ENCODE data around the gene COL6A6.

COL6A6 gene, protein sequence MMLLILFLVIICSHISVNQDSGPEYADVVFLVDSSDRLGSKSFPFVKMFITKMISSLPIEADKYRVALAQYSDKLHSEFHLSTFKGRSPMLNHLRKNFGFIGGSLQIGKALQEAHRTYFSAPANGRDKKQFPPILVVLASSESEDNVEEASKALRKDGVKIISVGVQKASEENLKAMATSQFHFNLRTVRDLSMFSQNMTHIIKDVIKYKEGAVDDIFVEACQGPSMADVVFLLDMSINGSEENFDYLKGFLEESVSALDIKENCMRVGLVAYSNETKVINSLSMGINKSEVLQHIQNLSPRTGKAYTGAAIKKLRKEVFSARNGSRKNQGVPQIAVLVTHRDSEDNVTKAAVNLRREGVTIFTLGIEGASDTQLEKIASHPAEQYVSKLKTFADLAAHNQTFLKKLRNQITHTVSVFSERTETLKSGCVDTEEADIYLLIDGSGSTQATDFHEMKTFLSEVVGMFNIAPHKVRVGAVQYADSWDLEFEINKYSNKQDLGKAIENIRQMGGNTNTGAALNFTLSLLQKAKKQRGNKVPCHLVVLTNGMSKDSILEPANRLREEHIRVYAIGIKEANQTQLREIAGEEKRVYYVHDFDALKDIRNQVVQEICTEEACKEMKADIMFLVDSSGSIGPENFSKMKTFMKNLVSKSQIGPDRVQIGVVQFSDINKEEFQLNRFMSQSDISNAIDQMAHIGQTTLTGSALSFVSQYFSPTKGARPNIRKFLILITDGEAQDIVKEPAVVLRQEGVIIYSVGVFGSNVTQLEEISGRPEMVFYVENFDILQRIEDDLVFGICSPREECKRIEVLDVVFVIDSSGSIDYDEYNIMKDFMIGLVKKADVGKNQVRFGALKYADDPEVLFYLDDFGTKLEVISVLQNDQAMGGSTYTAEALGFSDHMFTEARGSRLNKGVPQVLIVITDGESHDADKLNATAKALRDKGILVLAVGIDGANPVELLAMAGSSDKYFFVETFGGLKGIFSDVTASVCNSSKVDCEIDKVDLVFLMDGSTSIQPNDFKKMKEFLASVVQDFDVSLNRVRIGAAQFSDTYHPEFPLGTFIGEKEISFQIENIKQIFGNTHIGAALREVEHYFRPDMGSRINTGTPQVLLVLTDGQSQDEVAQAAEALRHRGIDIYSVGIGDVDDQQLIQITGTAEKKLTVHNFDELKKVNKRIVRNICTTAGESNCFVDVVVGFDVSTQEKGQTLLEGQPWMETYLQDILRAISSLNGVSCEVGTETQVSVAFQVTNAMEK (N-terminal part only)

GRCh38 chr3:130516645-130517512 lies at the start of gene COL6A6:
Gene COL6A6 (plus strand): TSS chr3:130517177. CDS start chr3:130560365, 43,188 bp downstream.
- DNase-seq (ENCODE audit: low spot score), result peak; percentile 72

DNA sequence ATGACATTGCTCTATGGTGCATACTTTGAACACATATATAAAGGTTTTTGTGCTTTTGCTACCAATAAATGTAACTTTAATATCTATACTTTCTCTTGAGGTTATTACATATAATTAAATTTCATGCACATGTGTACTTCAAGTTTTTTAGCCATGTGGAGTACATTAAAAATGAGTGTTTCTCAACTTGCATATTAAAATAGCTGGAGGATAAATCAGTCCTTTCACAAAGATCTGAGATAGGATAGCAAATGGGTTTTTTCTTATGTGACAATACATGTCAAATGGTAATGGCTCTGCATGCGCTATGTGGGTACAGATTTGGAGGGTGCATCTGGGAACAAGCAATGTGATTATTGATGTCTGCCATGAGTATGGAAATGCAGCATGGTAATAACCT lies 48.7 kb upstream of the COL6A6 start:
- no peak for DNase-seq (ENCODE audit: low spot score)

DNA sequence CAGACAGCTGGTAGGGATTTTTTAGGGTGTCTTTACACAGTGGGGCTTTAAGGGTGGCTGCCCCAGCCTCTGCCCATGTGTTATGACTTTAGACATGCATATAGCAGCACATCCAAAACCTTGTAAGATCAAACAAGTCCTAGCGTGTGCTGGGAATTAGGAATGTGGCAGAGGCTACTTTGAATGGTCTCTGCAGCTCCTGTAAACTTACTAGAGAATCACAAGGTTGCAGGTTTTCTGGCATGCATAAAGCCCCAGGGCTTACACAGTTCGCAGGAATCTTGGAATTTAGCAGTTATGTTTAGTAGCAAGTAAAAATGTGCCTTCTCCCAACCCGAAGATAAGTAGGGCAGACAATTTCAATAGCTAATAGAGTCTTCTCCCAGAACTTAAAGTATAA lies 46.9 kb upstream of the COL6A6 start:
- no peak for DNase-seq (ENCODE audit: low spot score)

GRCh38 chr3:130473416-130473815 lies 43.6 kb upstream of the COL6A6 start:
- no peak for DNase-seq (ENCODE audit: low spot score)

- no peak for DNase-seq (ENCODE audit: low spot score)
Measured at GRCh38 chr3:130480736-130481135, 36.2 kb upstream of the COL6A6 start.

DNA sequence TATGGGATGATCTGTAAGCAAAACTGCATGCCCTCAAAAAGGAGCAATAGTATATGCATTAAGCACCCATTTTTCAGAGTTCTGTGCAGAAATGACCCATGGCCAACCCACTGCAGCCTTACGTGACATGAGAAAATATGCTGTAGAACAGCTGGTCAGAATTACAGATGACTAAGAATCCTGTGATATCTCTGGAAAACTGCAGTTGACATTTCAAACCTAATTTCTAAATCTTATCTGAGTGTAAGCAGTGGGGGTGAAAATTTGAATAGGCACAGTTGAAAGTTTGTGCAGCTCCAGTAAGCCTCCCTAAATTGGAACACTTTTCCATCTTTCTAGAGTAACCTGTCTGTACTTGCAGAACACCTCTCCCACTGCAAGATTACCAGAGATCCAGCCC lies 28.7 kb upstream of the COL6A6 start:
- no peak for DNase-seq (ENCODE audit: low spot score)

DNA sequence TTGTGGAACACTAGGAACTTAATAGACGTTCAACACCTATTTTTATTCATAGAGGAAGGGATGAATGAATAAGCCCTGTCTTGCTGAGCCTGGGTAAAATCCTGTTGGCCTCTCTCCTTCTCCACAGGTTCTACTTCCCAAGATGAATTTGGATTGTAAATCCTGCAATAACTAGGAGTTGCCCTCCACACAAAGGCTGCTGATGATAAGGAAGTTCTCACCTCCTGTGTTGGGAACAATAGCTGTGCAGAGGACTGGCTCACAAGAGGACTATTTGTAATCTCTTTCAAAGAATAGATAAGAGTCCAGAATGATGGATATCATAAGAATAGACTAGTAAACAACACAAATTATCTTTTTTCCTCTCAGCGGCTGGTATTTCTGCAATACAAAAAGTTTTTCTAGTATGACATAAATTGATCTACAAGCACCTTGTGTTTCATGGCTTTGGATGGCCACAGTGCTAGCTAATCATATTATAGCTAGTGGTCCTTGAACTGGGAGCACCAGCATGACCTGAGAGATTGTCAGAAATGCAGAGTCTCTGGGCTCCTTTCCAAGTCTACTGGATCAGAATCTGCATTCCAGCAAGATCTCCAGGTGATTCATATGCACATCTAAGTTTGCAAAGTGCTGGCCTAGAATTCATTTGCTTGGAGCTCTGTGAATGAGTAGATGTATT lies 28.1 kb upstream of the COL6A6 start:
- no peak for DNase-seq (ENCODE audit: low spot score)

- DNase-seq (ENCODE audit: low spot score), result no peak
Measured at GRCh38 chr3:130490241-130490640, 26.7 kb upstream of the COL6A6 start.

DNA sequence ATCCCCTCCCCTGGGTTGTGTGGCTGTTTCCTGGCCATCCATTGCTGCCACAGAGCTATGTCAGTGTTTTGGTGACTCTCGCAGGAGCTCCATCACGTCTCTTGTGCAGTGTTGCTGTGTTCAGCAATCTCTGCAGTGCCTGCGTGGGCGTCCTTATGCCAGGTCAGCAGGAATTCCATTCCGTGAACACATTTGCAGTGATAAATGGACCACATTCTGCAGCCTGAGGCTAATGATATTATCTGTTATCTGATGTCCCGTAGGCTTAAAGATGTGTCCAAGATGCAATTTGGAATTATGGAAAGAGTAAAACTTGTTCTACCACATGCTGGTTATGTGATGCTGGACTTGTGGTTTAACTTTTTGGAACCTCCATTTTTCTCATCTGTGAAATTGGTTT lies 25.5 kb upstream of the COL6A6 start:
- no peak for DNase-seq (ENCODE audit: low spot score)

- no peak for DNase-seq (ENCODE audit: low spot score)
Measured at GRCh38 chr3:130504701-130505100, 12.3 kb upstream of the COL6A6 start.

DNA sequence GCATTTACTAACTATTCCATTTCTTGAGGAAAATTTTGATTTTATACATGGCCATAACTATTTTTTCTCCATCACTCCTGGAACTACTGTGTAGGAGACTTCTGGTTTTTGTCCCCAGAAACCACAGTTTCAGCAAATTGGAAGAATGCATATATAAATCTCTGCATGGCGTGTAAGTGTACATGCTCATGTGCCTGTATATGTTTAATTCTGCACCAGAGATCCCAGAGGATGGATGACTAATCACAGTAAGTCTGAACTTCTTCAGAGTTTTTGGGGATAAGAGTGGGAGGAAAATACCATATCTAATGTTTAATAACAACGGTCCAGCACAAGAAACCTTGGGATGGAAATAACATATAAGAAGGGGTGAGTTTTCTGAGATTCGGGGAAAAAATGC lies 10.9 kb upstream of the COL6A6 start:
- no peak for DNase-seq (ENCODE audit: low spot score)

GRCh38 chr3:130507746-130508145 lies 9.2 kb upstream of the COL6A6 start:
- DNase-seq (ENCODE audit: low spot score), result no peak

- peak; percentile 71 for DNase-seq (ENCODE audit: low spot score)
Measured at GRCh38 chr3:130509008-130509407, 8.0 kb upstream of the COL6A6 start.

DNA sequence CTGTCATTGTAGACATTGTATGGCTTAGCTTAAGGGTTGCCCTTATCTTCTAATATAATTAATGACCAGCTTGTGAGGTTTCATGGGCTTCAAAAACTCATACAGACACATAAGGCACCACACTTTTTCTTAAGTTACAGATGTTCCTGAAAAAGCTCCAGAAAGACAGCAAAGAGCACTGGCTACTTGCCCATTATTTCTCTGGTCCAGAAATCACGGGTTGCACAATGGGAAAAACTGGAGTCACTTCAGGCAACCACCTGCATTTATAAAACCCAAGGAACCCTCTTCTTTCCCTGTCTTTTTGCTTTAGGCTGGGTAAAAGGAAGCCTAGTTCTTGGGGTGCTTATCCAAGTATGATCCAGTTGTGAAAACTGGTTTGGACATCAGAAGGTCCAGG lies 2.3 kb upstream of the COL6A6 start:
- no peak for DNase-seq (ENCODE audit: low spot score)

DNA sequence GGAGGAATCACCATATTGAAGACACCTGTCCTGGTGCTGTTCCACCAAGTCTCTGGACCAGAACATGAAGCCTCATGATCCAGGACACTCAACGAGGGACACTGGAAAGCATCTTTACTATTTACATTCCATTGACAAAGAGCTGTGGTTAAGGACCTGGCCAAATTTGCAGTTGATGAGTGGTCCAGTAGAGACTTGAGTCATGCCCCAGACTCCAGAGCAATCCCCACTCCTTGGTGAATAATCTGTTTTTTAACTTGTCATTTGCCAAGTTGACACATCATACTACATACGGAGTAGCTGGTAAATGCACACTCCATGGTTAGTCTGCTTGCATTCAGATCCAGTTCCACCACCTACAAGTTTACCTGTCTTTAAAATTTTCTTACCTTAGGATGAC lies 1.2 kb upstream of the COL6A6 start:
- DNase-seq (ENCODE audit: low spot score), result no peak

DNA sequence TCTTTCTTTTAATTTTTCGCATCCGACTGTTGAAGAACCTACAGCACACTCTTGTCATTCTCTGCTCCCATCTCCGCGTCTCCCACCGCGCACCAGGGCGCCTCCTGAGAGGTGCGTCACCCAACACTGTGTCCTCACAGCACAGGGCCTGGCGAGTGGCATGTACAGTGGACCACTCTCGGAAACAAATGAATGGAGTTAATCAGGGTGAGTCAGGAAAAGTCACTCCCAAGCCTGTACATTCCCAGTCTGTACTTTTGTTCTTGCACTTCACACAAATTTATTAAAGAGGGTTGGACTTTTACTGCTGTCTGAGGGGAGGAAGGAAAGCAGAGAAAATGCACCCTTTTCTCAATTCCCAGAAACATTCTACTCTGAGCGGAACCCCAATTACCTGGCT lies 625 bp downstream of the COL6A6 start:
- no peak for DNase-seq (ENCODE audit: low spot score)

DNA sequence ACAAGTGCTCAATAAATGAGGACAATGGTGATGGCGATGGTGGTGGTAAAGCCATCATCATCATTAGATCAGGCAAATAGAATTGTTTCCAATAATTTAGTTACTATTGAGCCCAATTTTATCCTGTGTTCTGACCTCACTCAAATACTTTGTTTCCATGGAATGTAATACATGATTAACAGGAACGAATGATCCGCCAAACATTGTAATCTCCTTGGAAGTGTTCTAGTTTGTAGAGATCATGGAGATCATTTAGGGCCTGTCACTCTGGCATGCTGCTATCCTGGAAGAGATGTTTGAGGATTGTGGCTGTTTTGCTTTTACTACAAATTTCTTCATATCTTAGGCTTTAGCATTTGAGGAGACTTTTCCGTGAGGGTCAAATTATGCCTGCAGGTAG lies 2.8 kb downstream of the COL6A6 start:
- no peak for DNase-seq (ENCODE audit: low spot score)

- DNase-seq (ENCODE audit: low spot score), result no peak
Measured at GRCh38 chr3:130522399-130522798, 5.4 kb downstream of the COL6A6 start.

DNA sequence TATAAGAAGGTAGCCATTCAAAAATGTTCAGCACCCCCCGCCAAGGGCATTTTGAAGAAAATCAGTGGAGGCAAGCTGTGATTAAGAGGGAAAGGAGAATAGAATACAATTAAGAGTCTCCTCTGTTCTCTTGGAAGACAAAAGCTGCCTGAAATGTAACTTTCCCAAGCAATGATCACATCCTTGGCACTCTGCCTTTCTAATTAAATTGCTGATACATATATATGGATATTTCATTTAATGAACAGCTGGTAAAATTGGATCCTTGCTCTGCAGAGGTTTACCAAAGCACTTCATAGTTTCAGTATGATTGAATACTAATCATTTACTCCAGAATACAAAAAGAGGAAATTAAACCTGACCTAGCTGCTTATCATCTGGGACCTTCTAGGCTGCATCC lies 10.4 kb downstream of the COL6A6 start:
- no peak for DNase-seq (ENCODE audit: low spot score)

- DNase-seq (ENCODE audit: low spot score), result no peak
Measured at GRCh38 chr3:130528120-130528519, 11.1 kb downstream of the COL6A6 start.
